PC-9 (cell line): ENCODE measurements around the gene DCAF7.

Experiments
- EZH2 ChIP-seq: fragments of 200-600 bp; sonication (generic); IDR thresholded peaks from 2 replicates; pipeline ENCODE4 v1.8.0; 2017; ENCODE audit warnings: antibody characterized with exemption, low read depth
- TF ChIP-seq, protein P1 (sequence below): fragments of 200-600 bp; sonication (generic); conservative IDR thresholded peaks from 2 replicates; pipeline ENCODE4 v1.6.1; 2017; ENCODE audit warnings: mixed run types, antibody characterized with exemption, mild to moderate bottlenecking, moderate library complexity

DNA sequence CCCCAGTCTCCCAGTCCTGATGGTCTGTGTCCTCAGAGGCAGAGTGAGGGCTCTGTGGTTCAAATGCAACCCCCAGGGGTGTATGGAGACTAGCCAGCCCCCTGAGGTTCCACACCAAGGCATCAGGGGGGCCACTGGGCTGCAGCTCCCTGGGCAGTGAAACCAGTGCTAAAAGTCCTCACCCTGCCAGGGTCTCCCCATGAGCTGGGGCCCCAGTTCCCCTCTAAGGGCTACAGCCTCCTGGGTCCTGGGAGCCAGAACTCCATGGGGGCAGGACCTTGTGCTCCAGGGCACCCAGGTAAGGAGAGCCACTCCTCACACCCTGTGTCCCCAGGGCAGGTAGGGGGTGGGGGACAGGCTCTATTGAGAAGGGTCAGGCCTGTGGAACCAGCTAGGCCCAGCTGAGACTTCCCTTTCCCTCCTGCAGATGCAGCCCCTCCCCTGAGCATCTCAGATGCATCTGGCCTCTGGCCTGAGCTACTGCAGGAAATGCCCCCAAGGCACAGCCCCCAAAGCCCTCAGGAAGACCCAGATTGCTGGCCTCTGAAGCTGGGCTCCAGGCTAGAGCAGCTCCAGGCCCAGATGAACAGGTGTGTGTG, 6.4 kb upstream of the DCAF7 start:
- TF ChIP-seq, protein P1, sequence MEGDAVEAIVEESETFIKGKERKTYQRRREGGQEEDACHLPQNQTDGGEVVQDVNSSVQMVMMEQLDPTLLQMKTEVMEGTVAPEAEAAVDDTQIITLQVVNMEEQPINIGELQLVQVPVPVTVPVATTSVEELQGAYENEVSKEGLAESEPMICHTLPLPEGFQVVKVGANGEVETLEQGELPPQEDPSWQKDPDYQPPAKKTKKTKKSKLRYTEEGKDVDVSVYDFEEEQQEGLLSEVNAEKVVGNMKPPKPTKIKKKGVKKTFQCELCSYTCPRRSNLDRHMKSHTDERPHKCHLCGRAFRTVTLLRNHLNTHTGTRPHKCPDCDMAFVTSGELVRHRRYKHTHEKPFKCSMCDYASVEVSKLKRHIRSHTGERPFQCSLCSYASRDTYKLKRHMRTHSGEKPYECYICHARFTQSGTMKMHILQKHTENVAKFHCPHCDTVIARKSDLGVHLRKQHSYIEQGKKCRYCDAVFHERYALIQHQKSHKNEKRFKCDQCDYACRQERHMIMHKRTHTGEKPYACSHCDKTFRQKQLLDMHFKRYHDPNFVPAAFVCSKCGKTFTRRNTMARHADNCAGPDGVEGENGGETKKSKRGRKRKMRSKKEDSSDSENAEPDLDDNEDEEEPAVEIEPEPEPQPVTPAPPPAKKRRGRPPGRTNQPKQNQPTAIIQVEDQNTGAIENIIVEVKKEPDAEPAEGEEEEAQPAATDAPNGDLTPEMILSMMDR = no peak
- no peak for TF ChIP-seq EZH2
